ENCODE results near the gene LDLRAD3. TPM values are rescaled to one million over a fixed set of nuclear protein-coding genes. Genes with fewer than 3 reads are reported as not detected.
"Not testable (repeated sequence)": the region's sequence is repeated elsewhere in the genome, so short reads cannot be mapped to it uniquely, and the experiment has no call there.

LDLRAD3 gene
- total RNA-seq, 1 experiment from 2014 or later = 3.3 TPM

GRCh38 chr11:35992548-35992947 lies 48.7 kb downstream of the LDLRAD3 start:
- no peak for DNase-seq (ENCODE audit: low spot score)

- no peak for DNase-seq (ENCODE audit: low spot score)
Measured at GRCh38 chr11:35994421-35994820, 50.6 kb downstream of the LDLRAD3 start.

GRCh38 chr11:35995681-35996271 lies 51.9 kb downstream of the LDLRAD3 start:
- DNase-seq (ENCODE audit: low spot score) = no peak

- DNase-seq (ENCODE audit: low spot score) = no peak
Measured at GRCh38 chr11:35997902-35998520, 54.1 kb downstream of the LDLRAD3 start.

- no peak for DNase-seq (ENCODE audit: low spot score)
Measured at GRCh38 chr11:35998634-35999033, 54.8 kb downstream of the LDLRAD3 start.

- DNase-seq (ENCODE audit: low spot score) = peak; percentile 14
Measured at GRCh38 chr11:36000616-36001190, 56.8 kb downstream of the LDLRAD3 start.

GRCh38 chr11:36002196-36002595 lies 58.3 kb downstream of the LDLRAD3 start:
- no peak for DNase-seq (ENCODE audit: low spot score)

- DNase-seq (ENCODE audit: low spot score) = no peak
Measured at GRCh38 chr11:36002796-36003195, 58.9 kb downstream of the LDLRAD3 start.

GRCh38 chr11:36006556-36006955 lies 62.7 kb downstream of the LDLRAD3 start:
- no peak for DNase-seq (ENCODE audit: low spot score)

- no peak for DNase-seq (ENCODE audit: low spot score)
Measured at GRCh38 chr11:36007127-36007655, 63.3 kb downstream of the LDLRAD3 start.

- no peak for DNase-seq (ENCODE audit: low spot score)
Measured at GRCh38 chr11:36008584-36008983, 64.7 kb downstream of the LDLRAD3 start.

GRCh38 chr11:36009473-36009872 lies 65.6 kb downstream of the LDLRAD3 start:
- DNase-seq (ENCODE audit: low spot score) = no peak

GRCh38 chr11:36010010-36010740 lies 66.3 kb downstream of the LDLRAD3 start:
- no peak for DNase-seq (ENCODE audit: low spot score)

- DNase-seq (ENCODE audit: low spot score) = no peak
Measured at GRCh38 chr11:36011574-36011973, 67.7 kb downstream of the LDLRAD3 start.

- DNase-seq (ENCODE audit: low spot score) = no peak
Measured at GRCh38 chr11:36012455-36012854, 68.6 kb downstream of the LDLRAD3 start.

GRCh38 chr11:36012979-36013378 lies 69.1 kb downstream of the LDLRAD3 start:
- no peak for DNase-seq (ENCODE audit: low spot score)

- DNase-seq (ENCODE audit: low spot score) = not testable (repeated sequence)
Measured at GRCh38 chr11:36013446-36013845, 69.6 kb downstream of the LDLRAD3 start.

- no peak for DNase-seq (ENCODE audit: low spot score)
Measured at GRCh38 chr11:36013950-36014897, 70.4 kb downstream of the LDLRAD3 start.

- DNase-seq (ENCODE audit: low spot score) = no peak
Measured at GRCh38 chr11:36014898-36015665, 71.2 kb downstream of the LDLRAD3 start.

GRCh38 chr11:36015799-36016198 lies 71.9 kb downstream of the LDLRAD3 start:
- no peak for DNase-seq (ENCODE audit: low spot score)
